HG02623 (cell line): ENCODE data around the gene FYN.
"Not testable (repeated sequence)": the region's sequence is repeated elsewhere in the genome, so short reads cannot be mapped to it uniquely, and the experiment has no call there.

Experiments
- ATAC-seq: cut with Tn5 transposase; IDR thresholded peaks from one replicate; pipeline ENCODE4 v1.9.1; 2021; ENCODE audit warnings: moderate library complexity; ENCODE audit not compliant: unreplicated experiment

The FYN gene

DNA sequence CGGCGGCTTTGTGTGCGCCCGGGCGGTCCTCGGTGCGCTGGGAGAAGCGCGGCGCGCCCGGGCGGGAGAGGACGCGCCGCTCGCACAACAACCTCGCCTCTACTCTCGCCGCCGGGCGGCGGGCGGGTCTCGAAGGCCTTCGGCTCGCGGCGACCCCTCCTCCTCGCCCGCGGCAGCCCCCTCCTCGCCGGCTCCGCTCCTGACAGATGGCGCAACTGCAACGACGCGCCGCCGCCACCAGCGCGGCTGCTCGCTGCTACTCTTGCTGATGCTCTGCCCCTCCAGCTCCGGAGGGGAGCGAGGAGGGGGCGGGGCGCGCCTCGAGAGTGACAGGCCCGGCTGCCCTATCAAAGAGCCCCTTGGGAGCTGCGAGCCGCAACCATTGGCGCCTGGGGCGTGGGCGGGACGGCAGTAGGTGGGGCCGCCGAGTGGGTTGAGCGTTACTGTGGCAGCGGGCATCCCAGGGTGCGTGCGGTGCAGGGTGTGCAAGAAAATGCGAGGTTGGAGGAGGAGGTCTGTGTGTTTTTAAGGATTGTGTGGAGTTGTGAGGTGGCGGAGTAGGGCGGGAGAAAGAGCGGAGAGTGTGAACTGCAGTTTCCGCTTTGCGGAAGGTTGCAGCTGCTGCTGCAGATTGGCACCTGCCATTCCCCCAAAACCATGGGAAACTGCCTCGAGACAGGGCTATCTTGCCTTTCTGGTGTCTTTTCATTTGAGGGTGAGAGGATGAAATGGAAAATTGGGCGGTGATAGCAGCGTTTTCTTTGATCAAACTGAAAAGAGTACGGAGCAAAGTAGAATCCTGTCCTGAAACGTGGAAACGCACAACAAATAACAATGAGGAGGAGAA is at the start of gene FYN:
TSS of gene FYN (minus strand) at position 275 of the 847 bp plus-strand sequence. CDS start 153,401 bp downstream, outside the sequence.
- peak; percentile 98 for ATAC-seq

DNA sequence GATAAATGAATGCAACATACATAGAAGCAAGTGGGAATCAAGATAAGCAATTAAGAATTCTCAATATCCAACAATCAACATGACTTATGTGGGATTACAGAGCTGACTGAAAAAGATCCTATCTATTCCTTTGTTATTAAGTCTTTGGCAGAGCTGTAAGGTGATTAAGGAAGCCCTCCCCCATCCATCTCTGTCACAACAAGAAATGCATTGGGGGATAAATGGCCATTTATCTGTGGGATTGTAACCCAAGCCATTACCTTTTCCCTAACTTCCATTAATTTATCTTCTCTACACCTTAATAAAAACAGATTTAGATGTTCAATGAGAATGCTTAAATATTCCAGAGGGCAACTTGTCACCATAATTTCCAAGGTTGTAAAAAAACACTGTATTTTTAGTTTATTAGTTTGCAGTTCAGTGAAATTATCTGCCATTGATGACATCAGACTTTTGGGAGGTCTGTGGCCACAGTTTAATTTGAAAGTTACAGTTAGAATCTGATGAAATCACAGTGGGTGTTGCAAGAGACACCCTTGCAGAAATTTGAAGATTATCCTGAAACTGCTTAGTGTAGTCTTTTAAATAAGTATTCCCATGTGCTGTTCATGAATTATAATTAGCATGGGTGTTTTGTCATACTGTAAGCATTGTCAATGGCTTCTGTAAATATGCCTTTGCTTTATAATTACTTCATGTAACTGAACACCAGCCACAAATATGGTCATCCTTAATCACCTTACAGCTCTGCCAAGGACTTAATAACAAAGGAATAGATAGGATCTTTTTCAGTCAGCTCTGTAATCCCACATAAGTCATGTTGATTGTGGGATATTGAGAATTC is 49.4 kb upstream of the FYN start:
- ATAC-seq = no peak

DNA sequence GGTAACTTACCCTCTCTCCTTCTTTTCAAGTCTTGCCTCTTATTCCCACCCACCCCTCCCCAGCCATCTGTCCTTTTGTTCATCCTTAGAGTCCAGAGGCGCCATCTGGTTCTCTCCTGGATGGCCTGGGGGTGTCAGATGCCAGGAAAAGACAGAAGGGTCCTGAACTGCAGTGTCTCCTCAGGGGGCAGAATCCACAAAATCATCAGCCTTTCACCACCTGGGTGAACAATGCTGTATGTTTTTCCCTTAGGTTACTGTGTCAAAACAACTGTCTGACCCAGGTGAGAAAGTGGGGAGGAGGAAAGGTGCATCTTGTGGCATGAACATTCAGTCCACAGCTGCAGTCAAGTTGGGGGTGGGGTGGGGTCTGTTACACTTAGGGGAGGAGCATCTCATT is 47.9 kb upstream of the FYN start:
- ATAC-seq = no peak

DNA sequence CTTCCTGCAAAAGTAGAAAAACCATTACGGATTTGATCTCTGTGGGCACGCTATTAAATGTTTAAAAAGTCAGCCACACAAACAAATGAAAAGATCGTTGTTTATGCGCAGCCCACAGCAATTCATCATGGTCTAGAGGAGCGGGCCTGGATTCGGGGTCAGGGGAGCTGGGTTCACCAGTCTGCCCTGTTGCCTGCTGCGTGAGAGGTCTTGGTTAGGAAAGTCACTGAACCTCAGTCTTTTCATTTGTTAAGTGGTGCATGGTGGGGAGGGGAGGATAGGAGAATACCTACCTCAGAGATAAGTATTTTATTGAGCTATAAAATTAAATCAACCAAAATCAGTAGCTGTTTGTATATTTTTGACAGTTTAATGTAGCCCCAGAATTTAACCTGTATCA is 47.3 kb upstream of the FYN start:
- no peak for ATAC-seq

DNA sequence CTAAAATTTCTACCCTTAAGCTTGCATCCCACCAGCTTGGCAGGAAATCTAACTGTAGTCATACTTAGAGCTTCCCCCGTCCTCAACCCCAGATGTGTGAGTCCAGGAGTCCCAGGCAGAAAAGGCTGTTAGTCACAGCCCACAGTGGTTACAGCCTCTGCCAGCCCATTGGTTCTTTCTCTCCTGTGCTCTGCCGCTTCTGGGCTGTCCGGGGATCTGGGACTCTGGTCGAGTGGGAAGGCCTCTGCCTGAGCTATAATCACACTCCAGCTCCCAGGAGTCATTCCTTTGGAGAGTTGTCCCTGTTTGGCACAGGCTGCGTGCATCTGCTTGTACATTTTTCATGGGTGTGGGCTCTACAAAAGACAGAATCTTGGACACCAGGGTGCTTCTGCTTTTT is 45.6 kb upstream of the FYN start:
- no peak for ATAC-seq

DNA sequence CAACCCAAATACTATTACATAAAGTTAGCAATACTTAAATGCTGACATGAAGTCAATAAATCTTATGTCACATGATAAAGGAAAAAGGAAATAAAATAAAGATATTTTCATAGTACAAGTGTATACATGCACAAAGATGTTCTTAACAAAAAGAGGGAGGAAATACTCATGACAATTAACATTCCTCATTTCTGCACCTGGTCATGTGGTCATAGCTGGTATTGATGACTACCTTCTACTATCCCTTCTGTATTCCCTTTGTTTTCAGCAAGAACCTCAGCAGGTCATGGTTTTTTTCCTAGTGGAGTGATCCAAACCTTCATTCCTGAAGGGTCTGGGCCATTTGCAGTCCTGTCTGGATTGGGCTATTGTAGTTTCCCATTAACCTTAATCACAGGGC is 43.5 kb upstream of the FYN start:
- ATAC-seq = no peak

DNA sequence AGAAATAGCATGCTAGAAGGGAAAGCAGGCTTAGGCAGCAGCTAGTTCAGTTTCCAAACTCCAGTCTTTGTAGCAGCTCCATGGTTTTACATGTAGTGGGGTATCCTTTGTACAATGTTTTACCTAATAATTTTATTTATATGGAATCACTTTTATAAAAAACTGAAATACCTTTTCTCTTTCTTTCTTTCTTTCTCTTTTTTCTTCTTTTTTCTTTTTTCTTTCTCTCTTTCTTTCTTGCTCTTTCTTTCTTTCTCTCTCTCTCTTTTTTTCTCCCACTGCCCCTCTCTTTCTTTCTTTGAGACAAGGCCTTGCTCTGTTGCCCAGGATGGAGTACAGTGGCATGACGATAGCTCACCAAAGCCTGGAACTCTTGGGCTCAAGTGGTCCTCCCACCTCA is 41.4 kb upstream of the FYN start:
- ATAC-seq = no peak

DNA sequence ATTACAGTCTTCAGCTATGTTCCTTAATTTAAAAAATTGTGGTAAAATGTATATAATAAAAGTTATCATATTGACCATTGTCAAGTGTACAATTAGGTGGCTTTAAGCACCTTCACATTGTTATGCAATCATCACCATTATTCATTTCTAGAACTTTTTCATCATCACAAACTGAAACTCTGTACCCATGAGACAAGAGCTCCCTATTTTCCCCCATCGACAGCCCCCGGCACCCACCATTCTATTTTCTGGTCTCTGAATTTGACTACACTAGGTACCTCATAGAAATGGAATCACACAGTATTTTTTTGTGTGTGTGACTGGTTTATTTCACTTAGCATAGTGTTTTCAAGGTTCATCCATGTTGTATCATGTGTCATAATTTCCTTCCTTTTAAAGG is 39.7 kb upstream of the FYN start:
- no peak for ATAC-seq

DNA sequence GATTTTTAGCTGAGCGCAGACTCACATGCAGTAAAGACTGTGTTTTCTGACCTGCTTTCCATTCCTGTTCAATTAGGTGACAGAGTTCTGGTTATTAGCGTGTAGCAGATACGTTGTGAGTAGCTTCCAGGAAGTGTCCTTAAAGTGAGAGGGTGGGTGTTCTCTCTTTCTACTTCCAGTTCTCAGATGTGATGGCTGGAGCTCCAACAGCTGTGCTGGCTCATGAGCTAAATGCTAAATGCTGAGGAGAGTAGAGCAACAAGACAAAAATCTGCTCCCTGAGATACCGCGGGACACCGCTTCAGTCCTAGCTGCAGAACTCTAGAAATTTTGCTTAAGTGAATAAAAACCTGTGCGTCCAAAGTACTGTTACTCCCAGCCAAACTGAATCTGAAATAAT is 38.2 kb upstream of the FYN start:
- ATAC-seq = no peak

DNA sequence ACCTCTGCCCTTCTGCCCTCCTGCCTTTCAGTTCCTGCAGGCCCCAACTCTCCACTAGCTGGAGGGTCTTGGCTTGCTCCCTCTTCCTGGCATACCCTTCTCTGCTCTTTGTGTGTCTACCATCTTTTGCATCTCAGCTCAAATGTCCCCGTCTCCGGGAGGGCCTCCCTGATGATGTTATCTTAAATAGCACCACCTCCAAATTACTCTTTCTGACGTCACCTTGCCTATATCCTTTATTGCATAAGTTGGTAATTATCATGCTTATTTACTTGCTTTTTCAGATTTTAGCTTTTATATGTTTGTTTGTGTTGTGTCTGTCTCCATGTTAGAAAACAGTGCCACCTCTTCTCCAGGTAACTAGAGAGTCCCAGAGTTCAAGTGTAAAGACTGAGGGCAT is 36.0 kb upstream of the FYN start:
- no peak for ATAC-seq

DNA sequence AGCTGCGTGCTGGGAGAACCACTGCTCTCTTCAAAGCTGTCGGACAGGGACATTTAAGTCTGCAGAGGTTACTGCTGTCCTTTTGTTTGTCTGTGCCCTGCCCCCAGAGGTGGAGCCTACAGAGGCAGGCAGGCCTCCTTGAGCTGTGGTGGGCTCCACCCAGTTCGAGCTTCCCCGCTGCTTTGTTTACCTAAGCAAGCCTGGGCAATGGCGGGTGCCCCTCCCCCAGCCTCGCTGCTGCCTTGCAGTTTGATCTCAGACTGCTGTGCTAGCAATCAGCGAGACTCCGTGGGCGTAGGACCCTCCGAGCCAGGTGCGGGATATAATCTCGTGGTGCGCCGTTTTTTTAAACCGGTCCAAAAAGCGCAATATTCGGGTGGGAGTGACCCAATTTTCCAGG is 35.1 kb upstream of the FYN start:
- ATAC-seq = not testable (repeated sequence)

DNA sequence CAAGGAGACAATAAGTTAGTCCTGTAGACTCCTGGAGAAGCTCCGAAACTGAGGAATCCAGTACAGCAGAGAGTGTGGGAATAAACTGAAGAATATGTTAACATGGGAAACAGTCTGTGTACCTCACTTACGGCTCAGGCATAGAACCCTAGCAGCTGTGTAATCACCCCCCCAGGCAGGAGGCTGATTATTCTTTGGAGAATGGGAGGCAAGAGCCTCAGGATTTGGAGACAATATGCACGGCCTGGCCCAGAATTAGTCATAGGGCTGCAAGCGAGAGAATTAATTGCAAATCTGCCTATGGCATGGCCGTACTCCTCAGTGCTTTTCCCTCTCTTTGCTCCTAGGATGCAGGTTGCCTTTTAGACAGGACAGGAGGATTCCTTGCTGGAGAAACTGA is 27.5 kb upstream of the FYN start:
- ATAC-seq = no peak

DNA sequence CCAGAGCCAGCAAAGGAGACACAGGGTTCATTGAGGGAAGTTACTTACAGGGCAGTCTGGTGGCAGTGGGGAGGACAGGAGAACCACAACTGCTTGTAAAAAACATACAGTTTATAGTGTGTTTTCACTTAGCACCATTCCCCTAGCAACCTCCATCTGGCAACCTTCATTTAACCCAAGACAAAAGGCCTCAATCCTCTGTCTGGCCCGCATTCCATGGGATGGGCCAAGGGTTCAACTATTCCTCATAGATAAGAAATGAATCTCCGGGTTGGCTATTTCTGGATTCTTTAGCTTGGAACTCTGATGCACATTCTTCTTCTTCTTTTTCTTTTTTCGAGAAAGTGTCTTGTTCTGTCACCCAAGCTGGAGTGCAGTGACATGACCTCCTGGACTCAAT is 26.3 kb upstream of the FYN start:
- no peak for ATAC-seq

DNA sequence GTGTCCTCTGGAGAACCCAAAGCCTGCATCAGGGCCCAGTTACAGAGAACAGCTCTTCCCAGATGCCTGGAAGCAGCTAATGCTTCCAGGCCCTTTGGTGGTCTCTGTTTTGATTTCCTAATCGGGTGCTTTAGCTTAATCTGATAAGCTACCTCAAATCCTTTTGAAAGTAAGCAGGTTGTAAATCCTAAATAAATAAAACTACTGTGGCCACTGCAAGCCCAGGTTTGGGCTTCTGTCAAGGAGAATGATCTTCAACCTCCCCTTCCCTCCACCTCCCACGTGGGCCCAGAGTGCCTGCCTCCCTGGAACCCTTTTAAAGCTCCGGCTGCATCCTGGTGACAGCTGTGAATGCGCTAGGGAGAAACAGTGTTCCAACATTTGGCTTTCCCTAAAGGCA is 25.2 kb upstream of the FYN start:
- no peak for ATAC-seq

DNA sequence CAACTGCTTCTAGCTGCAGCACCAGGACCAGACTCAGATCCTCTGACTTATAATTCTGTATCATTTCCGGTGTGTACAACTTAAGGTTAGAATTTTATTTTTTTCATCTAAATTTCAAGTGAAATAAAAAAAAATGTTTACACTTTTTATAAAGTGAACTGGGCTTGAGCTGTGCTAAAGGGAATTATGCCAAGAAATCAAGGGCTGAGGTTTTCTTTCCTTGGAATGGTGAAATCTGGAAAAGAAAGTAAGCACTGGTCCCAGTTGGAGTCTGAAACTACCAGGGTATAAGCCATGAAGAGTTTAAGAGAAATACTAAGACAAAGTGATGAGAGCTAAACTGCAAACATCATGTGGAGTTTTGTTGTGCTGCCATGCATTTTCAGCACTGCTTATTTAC is 21.7 kb upstream of the FYN start:
- no peak for ATAC-seq

DNA sequence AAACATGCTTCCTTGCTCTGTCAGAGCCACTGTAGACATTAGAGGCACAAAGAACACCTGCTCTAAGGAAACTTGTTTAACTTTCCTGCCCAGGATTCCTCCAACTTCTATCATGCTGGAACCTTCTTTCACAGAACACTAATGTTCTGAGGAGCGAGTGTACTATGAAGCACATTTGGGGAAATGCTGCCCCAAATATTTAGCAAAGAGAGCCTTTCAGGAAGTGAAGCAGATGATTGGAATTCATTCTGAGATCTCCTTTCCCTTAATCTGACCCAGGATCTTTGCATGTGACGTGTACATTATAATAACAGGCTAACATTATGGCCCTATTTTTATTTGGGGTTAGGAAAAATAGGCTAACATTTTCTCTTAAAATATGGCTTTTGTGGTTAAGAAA is 21.0 kb upstream of the FYN start:
- no peak for ATAC-seq

DNA sequence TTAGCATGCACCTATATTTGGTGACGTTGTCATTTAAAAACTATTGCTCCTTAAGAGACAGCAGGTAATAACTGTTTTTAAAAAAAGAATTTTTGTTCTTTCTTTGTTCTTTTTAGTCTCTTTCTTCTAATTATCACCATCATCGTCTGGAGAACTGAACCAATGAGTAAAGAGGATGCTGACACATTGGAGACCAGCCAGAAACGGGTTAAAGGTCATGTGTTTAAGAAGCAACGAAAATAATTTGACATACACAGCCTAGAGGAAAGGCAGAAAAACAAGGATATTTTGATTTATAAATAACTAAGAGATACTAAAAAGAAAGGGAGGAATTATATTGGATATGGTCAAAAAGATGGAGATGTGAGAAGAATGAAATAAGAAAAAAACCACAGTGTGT is 19.2 kb upstream of the FYN start:
- no peak for ATAC-seq

DNA sequence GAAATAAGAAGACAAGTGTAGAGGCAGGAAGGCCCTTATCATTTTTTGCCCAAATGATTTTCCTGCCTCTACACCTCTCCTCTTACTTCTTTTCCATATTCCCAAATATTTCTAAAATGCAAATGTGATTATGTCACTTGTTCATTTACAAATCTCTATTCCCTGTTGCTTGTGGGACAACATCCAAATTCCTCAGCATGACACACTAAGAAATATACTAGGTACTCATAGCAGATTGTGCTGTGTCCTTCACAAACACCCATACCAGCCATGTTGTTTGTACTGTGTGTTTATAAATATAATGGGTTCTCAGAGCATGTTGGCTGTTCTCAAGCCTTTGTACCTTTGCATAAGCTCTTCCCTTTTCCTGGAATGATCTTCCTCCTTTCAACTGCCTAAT is 17.7 kb upstream of the FYN start:
- no peak for ATAC-seq

DNA sequence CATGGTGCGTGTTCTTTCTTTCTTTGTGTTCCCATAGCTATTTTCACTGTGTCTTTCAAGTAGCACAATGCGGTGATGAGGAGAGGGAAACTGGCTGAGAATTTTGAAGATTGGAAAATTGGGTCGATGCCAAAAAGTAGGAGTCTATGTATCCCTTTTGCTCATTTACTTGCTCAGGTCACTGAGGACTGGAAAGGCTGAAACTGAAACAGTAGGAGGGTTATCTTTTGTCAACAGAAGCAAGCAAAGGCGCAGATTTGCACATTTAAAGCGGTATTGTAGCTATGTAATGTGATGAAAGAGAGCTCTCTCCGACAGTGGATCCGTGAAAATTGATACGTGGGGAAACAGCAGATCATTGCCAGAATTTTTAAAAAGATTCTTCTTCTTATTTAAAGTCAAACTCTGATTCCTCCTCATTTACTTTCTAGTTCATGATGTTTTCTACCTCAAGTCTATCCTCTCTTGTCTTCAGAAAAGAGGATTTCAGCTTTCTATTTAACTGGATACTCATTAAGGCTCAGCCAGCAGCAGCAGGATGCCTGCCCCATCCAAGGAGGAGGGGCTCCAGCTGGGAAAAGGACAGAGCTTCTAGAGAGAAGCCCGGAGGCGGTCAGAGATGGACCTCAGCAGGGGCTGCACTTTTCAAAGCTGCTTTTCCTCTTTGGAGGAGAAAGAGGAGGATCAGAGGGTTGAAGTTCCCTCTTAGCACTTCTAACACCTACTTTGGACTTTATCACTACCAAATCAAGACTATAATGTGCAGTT is 15.9 kb upstream of the FYN start:
- ATAC-seq = no peak

DNA sequence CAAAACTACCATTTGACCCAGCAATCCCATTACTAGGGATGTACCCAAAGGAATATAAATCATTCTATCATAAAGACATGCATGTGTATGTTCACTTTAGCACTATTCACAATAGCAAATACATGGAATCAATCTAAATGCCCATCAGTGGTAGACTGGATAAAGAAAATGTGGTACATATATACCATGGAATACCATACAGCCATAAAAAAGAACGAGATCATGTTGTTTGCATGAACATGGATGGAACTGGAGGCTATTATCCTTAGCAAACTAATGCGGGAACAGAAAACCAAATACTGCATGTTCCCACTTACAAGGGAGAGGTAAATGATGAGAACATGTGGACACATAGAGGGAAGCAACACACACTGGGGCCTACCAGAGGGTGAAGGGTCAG is 13.5 kb upstream of the FYN start:
- ATAC-seq = not testable (repeated sequence)

DNA sequence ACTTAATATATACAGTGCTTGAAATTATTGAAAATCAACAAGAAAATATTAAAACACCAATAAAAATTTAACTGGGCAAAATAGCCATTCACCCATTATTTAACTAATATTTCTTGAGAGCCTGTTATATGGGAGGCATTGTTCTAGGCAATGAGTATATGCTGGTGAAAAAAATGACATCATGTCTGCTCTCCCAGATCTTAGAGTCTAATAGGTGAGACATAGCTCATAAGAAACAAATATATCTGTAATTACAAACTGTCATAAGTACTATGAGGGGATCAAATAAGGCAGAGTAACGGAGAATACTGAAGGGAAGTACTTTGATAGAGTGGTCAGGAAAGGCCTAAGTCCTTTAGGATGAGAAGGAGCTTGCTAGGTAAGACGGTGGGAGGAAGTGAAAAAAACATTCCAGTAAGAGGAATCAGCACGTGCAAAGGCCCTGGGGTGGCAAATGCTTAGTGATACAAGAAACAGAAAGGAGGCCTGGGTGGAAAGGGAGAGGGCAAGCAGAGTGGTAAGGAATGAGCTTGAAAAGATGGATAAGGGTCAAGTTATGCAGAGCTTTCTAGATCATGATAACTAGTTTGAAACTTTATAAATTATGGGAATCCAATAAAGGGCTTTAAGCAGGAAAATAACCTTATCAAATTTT is 12.2 kb upstream of the FYN start:
- no peak for ATAC-seq
